CD14-positive monocyte (primary cell): ENCODE results near the gene UNKL. TPM values are rescaled to one million over a fixed set of nuclear protein-coding genes. Genes with fewer than 3 reads are reported as not detected.

ENCODE experiments used
- DNase-seq, 3 donors: peaks; one replicate each; pipeline ENCODE4 v3.0.0-alpha.2; 2011 to 2022
- H2AFZ ChIP-seq: 2 replicates; pipeline ENCODE4 v1.6.0; 2012; ENCODE audit warnings: mild to moderate bottlenecking, low read depth, low read length, inconsistent platforms; ENCODE audit not compliant: insufficient read depth, poor library complexity, severe bottlenecking
- H3K27ac ChIP-seq, 2 donors: 1 replicate in 1 of 2; 2 replicates in 1 of 2; pipeline ENCODE4 v1.5.1; 2012 to 2013; ENCODE audit warnings: low read length in 2 of 2, control low read depth in 1 of 2, inconsistent platforms in 1 of 2, low read depth in 1 of 2, mild to moderate bottlenecking in 1 of 2
- H3K27me3 ChIP-seq, 2 donors: one replicate each; pipeline versions ENCODE4 v1.6.0 to v1.6.1; 2011 to 2013; ENCODE audit warnings: low read length in 2 of 2; ENCODE audit not compliant: control insufficient read depth in 2 of 2, insufficient read depth in 2 of 2
- H3K36me3 ChIP-seq, 2 donors: replicated peaks in 1 of 2; 1 replicate in 1 of 2; 2 replicates in 1 of 2; pipeline versions ENCODE4 v1.5.1 to v1.6.1; 2012 to 2013; ENCODE audit warnings: low read length in 2 of 2, control low read depth in 1 of 2, inconsistent platforms in 1 of 2, mild to moderate bottlenecking in 1 of 2; ENCODE audit not compliant: insufficient read depth in 2 of 2, control insufficient read depth in 1 of 2
- H3K4me1 ChIP-seq, 2 donors: 1 replicate in 1 of 2; 2 replicates in 1 of 2; pipeline versions ENCODE4 v1.5.1 to v1.6.1; 2012 to 2013; ENCODE audit warnings: low read length in 2 of 2, control low read depth in 1 of 2, inconsistent platforms in 1 of 2, mild to moderate bottlenecking in 1 of 2, moderate library complexity in 1 of 2; ENCODE audit not compliant: insufficient read depth in 2 of 2, control insufficient read depth in 1 of 2
- H3K4me2 ChIP-seq: replicated peaks from 2 replicates; pipeline ENCODE3; 2012; ENCODE audit warnings: low read length, moderate library complexity, mild to moderate bottlenecking; ENCODE audit not compliant: poor library complexity, severe bottlenecking; ENCODE audit errors: extremely low read depth
- H3K4me3 ChIP-seq, 3 experiments: fragments of 200-600 bp in 1 of 3; sonication (generic) in 1 of 3; replicated peaks in 1 of 3; 1 replicate in 2 of 3; 2 replicates in 1 of 3; pipeline ENCODE4 v1.5.1; 2011 to 2013; ENCODE audit warnings: low read length in 3 of 3, mild to moderate bottlenecking in 3 of 3, control low read depth in 2 of 3, low read depth in 2 of 3, inconsistent platforms in 1 of 3, moderate library complexity in 1 of 3
- H3K79me2 ChIP-seq: 2 replicates; pipeline ENCODE4 v1.6.0; 2012; ENCODE audit warnings: mild to moderate bottlenecking, control low read depth, inconsistent platforms, low read length, moderate library complexity; ENCODE audit not compliant: insufficient read depth
- H3K9ac ChIP-seq: 2 replicates; pipeline ENCODE4 v1.6.0; 2017; ENCODE audit warnings: low read length, mild to moderate bottlenecking; ENCODE audit not compliant: insufficient read depth, poor library complexity, severe bottlenecking
- H3K9me3 ChIP-seq, 2 donors: replicated peaks in 1 of 2; 1 replicate in 1 of 2; 2 replicates in 1 of 2; pipeline versions ENCODE4 v1.5.1 to v1.6.1; 2012 to 2013; ENCODE audit warnings: low read length in 2 of 2, control low read depth in 1 of 2; ENCODE audit not compliant: control insufficient read depth in 1 of 2, insufficient read depth in 1 of 2
- H4K20me1 ChIP-seq: 2 replicates; pipeline ENCODE4 v1.6.0; 2012; ENCODE audit warnings: mild to moderate bottlenecking, low read length, control low read depth, moderate library complexity; ENCODE audit not compliant: insufficient read depth
- H3K27ac Mint-ChIP-seq, 7 donors: one replicate each; pipeline ENCODE4 v1.8.0; 2020; ENCODE audit warnings: mild to moderate bottlenecking in 7 of 7, mixed read lengths in 7 of 7, moderate library complexity in 6 of 7, inconsistent platforms in 2 of 7
- H3K27me3 Mint-ChIP-seq, 3 donors: one replicate each; pipeline ENCODE4 v1.8.0; 2021 to 2022; ENCODE audit warnings: low read depth in 3 of 3, mild to moderate bottlenecking in 3 of 3, mixed read lengths in 3 of 3, moderate library complexity in 3 of 3, inconsistent platforms in 1 of 3
- H3K36me3 Mint-ChIP-seq, 2 donors: one replicate each; pipeline ENCODE4 v1.8.0; 2020; ENCODE audit warnings: mixed read lengths in 2 of 2, inconsistent platforms in 1 of 2, mild to moderate bottlenecking in 1 of 2
- H3K4me1 Mint-ChIP-seq: one replicate; pipeline ENCODE4 v1.8.0; 2020; ENCODE audit warnings: mild to moderate bottlenecking, mixed read lengths
- H3K4me3 Mint-ChIP-seq, 2 donors: one replicate each; pipeline ENCODE4 v1.8.0; 2020; ENCODE audit warnings: mild to moderate bottlenecking in 2 of 2, mixed read lengths in 2 of 2, moderate library complexity in 1 of 2
- H3K9me3 Mint-ChIP-seq, 7 donors: one replicate each; pipeline ENCODE4 v1.8.0; 2020 to 2022; ENCODE audit warnings: mixed read lengths in 7 of 7, mild to moderate bottlenecking in 6 of 7, moderate library complexity in 6 of 7, inconsistent platforms in 2 of 7
- CTCF ChIP-seq: fragments of 200-600 bp; IDR thresholded peaks from one replicate; pipeline ENCODE4 v1.8.0; 2022; ENCODE audit warnings: antibody characterized with exemption, mild to moderate bottlenecking
- WGBS: methylation state at CpG from one replicate; pipeline ENCODE4 v1.1.5; 2013; ENCODE audit warnings: missing lambda C conversion rate; ENCODE audit not compliant: insufficient coverage; 5-methylcytosine and 5-hydroxymethylcytosine counted together
- intact Hi-C, 2 donors: fragments of 100-400 bp; cut with micrococcal nuclease; formaldehyde crosslinking; loops; one replicate each; pipeline versions ENCODE4 v1.15.0 to v1.15.1; 2023
- polyA plus RNA-seq, 3 donors: library from polyadenylated mRNA; depleted of rRNA in 1 of 3; unstranded in 2 of 3; stranded (reverse) in 1 of 3; fragments of 300-500 nt in 2 of 3; fragments of >200 nt in 1 of 3; fragmentation: Illumina TruSeq in 2 of 3; gene quantifications; 1 replicate in 2 of 3; 2 replicates in 1 of 3; pipeline ENCODE4 v1.2.3, GENCODE V29; 2012 to 2021

UNKL gene
- polyA plus RNA-seq, 3 donors, result 1.2 to 19.9 (median 2.2) TPM

- 70% methylated on average over 33 of the region's 35 CpGs for WGBS
These were observed 16.4 kb upstream of the UNKL start, which contains the start of gene PERCC1 for GRCh38 chr16:1430759-1431496. TSS of gene PERCC1 (plus strand) at chr16:1431078. CDS start at chr16:1432594, 1,516 bp downstream.

More at GRCh38 chr16:1430759-1431496, 16.4 kb upstream of the UNKL start, which contains the start of gene PERCC1:
- Histone ChIP-seq H3K4me2 (no peak within 1 kb of the TSS), H2AFZ (no peak within 1 kb of the TSS), H3K9me3 (no peaks in the 10 kb centered on the region), H3K79me2 (no peaks in the 10 kb centered on the region), H3K36me3 (no peaks in the 10 kb centered on the region), H3K27ac (no peak within 1 kb of the TSS), H3K4me1 (peaks cover 5 to 21% of the 10 kb centered on the region in 2 donors), H3K9ac (no peak within 1 kb of the TSS), H4K20me1 (no peaks in the 10 kb centered on the region), H3K27me3 (peaks cover 0 to 30% of the 10 kb centered on the region in 2 donors), H3K4me3 (no peak within 1 kb of the TSS)
- no peak for TF ChIP-seq CTCF
- no peak for DNase-seq
- intact Hi-C loops, result no loop called here
- H3K9me3 Mint-ChIP-seq, result peaks cover 0 to 2% (median 0%) of the 10 kb centered on the region in 7 donors
- H3K4me3 Mint-ChIP-seq, result peak within 1 kb of the TSS in 1 of 2 donors; percentile 12
- H3K27me3 Mint-ChIP-seq, result peaks cover 7 to 39% (median 7%) of the 10 kb centered on the region in 3 donors
- peaks cover 3% of the 10 kb centered on the region for H3K4me1 Mint-ChIP-seq
- peak within 1 kb of the TSS in 2 of 7 donors; percentile 30 to 33 for H3K27ac Mint-ChIP-seq
- peaks cover 0 to 6% of the 10 kb centered on the region in 2 donors for H3K36me3 Mint-ChIP-seq
